Measurements from ENCODE around the gene LETM1. TPM values are rescaled to one million over a fixed set of nuclear protein-coding genes. Genes with fewer than 3 reads are reported as not detected.

The LETM1 gene
- total RNA-seq, 1 experiment from 2014 or later = 106 TPM

DNA sequence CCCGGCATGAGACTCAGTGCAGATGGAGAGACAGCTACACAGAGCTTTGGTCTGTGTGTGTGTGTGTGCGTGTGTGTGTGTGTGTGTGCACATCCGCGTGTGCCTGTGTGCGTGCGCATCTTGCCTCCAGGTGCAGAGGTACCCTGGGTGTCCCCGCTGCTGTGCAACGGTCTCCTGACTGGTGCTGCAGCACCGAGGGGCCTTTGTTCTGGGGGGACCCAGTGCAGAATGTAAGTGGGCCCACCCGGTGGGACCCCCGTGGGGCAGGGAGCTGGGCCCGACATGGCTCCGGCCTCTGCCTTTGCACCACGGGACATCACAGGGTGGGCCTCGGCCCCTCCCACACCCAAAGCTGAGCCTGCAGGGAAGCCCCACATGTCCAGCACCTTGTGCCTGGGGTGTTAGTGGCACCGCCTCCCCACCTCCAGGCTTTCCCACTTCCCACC, 48.6 kb downstream of the LETM1 start:
- no peak for DNase-seq (ENCODE audit: low spot score)

DNA sequence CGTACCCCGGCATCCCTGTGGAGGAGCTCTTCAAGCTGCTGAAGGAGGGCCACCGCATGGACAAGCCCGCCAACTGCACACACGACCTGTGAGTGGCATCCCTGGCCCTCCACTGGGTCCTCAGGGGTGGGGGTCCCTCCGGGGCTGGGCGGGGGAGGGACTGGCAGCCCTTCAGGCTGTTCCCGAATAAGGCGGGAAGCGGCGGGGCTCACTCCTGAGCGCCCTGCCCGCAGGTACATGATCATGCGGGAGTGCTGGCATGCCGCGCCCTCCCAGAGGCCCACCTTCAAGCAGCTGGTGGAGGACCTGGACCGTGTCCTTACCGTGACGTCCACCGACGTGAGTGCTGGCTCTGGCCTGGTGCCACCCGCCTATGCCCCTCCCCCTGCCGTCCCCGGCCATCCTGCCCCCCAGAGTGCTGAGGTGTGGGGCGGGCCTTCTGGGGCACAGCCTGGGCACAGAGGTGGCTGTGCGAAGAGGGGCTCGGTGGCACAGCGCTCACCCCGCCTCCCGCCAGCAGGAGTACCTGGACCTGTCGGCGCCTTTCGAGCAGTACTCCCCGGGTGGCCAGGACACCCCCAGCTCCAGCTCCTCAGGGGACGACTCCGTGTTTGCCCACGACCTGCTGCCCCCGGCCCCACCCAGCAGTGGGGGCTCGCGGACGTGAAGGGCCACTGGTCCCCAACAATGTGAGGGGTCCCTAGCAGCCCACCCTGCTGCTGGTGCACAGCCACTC, 49.2 kb downstream of the LETM1 start:
- DNase-seq (ENCODE audit: low spot score) = no peak

DNA sequence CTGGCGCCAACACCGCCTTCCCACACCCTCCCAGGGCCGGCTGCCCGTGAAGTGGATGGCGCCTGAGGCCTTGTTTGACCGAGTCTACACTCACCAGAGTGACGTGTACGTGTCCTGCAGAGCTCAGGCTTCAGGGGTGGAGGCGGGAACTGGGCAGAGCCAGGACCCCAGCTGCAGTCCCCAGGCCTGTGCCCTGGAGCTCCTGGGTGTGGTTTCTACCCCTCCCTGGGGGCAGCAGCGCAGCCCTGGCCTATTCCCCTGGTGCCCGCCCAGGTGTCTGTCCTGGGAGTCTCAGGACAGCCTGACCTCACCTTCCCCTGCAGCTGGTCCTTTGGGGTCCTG, 49.8 kb downstream of the LETM1 start:
- DNase-seq (ENCODE audit: low spot score) = no peak

DNA sequence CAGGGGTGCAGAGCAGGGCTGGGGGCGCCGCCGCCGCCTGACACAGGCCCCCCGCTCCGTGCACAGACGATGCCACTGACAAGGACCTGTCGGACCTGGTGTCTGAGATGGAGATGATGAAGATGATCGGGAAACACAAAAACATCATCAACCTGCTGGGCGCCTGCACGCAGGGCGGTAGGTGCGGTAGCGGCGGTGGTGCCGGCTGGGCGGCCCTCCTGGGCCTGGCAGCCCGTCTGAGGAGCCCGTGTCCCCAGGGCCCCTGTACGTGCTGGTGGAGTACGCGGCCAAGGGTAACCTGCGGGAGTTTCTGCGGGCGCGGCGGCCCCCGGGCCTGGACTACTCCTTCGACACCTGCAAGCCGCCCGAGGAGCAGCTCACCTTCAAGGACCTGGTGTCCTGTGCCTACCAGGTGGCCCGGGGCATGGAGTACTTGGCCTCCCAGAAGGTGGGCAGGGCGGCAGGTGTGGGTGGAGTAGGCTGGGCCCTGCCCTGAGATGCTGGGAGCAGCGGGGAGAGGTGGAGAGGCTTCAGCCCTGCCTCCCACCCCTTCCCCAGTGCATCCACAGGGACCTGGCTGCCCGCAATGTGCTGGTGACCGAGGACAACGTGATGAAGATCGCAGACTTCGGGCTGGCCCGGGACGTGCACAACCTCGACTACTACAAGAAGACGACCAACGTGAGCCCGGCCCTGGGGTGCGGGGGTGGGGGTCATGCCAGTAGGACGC, 50.3 kb downstream of the LETM1 start:
- no peak for DNase-seq (ENCODE audit: low spot score)

DNA sequence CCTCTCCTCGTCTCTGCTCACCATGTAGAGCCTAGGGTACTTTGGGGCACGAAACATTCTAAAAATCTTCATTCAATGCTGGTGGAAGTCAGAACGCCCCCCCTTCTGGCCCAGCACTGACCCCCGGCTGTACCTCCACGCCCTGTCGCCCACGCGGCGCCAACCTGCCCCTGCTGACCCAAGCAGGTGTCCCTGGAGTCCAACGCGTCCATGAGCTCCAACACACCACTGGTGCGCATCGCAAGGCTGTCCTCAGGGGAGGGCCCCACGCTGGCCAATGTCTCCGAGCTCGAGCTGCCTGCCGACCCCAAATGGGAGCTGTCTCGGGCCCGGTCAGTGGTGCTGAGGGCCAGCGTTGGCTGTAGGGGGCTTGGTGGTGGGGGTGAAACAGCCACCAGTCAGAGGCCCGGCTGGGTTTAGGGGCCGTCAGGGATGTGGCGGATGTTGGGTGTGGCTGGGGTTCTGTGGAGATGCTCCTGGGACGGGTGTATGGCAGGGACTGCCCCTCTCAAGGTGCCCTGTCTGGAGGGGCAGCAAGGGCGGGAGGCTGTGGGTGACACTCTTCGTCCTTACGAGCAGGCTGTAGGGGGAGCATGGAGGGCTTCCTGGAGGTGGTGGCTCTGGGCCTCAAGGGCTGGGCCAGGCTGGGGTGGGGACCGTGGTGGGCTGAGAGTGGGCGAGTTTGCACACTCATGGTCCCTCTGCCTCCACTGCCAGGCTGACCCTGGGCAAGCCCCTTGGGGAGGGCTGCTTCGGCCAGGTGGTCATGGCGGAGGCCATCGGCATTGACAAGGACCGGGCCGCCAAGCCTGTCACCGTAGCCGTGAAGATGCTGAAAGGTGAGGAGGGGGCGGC, 51.1 kb downstream of the LETM1 start:
- no peak for DNase-seq (ENCODE audit: low spot score)

DNA sequence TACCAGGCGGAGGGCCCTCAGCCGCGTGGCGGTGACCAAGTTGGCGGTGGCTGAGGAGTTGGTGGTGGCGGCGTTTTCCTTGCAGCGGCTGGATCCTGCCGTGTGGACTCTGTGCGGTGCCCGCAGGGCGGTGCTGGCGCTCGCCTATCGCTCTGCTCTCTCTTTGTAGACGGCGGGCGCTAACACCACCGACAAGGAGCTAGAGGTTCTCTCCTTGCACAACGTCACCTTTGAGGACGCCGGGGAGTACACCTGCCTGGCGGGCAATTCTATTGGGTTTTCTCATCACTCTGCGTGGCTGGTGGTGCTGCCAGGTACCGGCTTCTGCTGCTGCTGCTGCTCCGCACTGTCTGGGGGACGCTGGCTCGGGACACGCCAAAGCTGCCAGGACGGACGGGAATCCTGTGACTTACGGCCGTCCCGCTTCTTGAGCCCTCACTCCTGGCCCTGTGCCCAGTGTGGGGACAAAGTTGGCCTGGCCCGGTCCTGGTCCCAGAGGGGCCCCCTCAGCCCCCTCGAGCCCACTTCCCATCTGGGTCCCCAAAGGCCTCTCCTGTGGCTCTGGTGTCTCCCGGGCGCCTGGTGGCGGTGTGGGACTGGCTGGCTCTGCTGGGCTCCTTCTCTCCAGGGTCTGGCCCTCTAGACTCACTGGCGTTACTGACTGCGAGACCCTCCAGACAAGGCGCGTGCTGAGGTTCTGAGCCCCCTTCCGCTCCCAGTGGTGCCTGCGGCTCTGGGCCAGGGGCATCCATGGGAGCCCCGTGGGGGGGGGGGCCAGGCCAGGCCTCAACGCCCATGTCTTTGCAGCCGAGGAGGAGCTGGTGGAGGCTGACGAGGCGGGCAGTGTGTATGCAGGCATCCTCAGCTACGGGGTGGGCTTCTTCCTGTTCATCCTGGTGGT, 52.2 kb downstream of the LETM1 start:
- no peak for DNase-seq (ENCODE audit: low spot score)

DNA sequence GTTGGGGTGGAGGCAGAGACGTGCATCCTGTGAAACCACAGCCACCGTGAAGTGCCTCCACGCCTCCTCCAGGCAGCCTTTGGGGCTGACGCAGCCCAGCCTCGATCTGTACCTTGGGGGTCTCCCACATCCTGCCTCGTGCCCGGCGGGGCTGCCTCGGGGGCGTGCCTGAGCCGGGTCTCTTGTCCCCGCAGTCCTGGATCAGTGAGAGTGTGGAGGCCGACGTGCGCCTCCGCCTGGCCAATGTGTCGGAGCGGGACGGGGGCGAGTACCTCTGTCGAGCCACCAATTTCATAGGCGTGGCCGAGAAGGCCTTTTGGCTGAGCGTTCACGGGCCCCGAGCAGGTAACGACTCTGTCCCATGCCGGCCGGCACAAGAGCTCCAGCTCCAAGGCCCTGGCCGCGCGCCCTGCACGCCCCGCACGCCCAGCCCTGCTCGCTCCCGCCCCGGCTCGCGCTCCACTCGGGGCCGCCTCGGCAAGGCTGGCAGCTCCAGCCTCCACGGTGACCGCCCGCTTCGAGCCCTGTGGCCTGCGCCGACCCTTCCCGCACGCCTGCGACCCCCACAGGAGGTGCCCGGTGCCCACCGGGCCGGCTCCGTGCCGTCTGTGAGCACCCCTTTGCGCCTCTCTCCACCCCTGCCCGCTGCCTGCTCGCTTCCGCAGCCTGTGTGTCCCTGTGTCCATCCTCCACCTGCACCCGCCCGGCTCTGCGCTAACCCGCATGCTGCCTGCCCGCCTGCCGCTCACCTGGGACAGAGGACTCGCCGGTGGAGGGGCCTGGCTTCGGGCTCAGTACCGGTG, 53.0 kb downstream of the LETM1 start:
- DNase-seq (ENCODE audit: low spot score) = no peak

DNA sequence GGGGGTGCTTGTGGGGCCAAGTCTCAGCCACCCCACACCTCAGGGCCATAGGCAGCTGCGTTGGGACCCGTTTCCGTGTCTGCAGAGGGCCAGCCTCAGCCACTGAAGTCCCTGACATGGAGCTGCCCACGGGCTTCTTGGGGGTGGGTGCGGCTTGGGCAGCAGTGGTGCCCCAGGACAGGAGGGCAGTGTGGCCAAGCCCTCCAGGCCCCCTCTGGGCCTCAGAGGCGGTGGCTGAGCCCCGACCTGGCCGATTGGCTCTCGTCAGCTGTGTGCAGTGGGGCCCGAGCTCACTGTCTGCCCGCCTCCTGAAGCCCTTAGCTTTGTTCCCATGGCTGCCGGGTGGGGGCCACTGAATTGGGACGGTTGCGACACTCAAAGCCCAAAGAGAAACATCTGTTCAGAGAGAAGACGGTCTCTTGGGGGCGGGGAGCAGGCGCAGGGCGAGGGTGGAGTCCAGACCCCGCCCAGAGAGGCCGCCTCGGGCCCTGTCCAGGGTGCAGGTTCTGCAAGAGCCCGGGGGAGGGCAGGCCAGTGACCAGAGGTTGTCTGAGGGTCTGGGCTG, 53.7 kb downstream of the LETM1 start:
- DNase-seq (ENCODE audit: low spot score) = no peak

DNA sequence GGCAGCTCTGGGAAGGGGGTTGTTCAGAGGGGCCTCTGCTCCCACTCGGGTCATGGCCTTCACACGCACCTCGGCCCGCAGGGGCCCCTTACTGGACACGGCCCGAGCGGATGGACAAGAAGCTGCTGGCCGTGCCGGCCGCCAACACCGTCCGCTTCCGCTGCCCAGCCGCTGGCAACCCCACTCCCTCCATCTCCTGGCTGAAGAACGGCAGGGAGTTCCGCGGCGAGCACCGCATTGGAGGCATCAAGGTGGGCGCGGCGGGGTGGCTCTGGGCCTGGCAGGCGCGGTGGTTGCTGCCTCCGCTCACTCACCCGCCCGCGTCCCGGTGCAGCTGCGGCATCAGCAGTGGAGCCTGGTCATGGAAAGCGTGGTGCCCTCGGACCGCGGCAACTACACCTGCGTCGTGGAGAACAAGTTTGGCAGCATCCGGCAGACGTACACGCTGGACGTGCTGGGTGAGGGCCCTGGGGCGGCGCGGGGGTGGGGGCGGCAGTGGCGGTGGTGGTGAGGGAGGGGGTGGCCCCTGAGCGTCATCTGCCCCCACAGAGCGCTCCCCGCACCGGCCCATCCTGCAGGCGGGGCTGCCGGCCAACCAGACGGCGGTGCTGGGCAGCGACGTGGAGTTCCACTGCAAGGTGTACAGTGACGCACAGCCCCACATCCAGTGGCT, 54.5 kb downstream of the LETM1 start:
- DNase-seq (ENCODE audit: low spot score) = no peak

DNA sequence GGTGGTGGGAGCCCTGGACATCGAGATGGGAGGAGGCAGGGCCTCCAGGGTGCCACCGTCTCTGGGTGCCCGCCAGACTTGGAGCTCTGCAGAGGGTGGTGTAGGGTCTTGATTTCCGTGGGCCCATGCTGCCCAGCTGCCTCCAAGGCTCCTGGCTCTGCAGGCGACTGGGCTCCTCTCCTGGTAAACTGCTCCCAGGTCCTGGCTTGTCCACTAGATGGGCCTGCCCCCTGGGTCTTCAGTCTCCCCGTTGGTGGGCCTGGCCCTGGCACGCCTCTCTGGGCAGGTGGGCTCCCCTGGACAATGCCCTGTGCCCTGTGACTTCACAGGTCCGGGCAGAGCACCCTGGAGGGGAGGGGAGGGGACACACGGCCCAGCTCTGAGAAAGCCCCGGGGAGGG, 55.2 kb downstream of the LETM1 start:
- DNase-seq (ENCODE audit: low spot score) = no peak

DNA sequence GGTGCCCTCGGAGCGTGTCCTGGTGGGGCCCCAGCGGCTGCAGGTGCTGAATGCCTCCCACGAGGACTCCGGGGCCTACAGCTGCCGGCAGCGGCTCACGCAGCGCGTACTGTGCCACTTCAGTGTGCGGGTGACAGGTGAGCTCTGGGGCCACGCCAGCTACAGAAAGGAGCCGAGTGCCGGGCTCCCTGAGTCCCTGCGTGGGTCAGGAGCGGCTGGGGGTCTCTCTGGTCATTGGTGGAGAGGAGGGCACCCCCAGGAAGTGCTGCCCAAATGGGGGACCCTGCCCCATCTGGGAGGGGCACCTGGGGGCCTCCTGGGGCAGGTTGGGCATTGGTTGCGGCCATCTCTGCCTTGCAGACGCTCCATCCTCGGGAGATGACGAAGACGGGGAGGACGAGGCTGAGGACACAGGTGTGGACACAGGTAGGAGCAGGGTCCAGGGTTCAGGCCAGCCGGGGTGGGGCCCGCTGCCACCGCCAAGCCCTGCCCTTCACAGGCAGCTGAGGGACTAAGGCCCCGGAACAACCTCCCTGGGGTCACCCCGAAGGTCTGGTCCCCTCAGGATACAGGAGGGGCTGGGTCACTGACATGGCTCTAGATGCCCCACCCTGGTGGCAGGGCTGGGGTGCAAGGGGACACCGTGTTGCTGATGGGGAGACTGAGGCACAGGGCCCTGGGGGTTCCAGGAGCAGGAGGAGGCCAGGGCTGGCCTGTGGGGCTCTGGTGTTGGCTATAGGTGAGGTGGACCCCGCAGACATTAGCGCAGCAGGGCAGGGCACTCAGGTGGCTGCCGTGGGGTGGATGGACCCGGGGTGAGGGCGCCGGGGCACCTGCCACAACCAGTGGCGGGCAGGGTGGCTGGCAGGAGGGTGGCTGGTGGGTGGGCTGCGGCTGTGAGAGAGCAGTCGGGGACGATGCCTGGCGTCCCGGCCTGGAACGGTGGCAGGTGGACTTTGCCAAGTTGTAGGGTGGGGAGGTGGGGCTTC, 56.3 kb downstream of the LETM1 start:
- DNase-seq (ENCODE audit: low spot score) = no peak

DNA sequence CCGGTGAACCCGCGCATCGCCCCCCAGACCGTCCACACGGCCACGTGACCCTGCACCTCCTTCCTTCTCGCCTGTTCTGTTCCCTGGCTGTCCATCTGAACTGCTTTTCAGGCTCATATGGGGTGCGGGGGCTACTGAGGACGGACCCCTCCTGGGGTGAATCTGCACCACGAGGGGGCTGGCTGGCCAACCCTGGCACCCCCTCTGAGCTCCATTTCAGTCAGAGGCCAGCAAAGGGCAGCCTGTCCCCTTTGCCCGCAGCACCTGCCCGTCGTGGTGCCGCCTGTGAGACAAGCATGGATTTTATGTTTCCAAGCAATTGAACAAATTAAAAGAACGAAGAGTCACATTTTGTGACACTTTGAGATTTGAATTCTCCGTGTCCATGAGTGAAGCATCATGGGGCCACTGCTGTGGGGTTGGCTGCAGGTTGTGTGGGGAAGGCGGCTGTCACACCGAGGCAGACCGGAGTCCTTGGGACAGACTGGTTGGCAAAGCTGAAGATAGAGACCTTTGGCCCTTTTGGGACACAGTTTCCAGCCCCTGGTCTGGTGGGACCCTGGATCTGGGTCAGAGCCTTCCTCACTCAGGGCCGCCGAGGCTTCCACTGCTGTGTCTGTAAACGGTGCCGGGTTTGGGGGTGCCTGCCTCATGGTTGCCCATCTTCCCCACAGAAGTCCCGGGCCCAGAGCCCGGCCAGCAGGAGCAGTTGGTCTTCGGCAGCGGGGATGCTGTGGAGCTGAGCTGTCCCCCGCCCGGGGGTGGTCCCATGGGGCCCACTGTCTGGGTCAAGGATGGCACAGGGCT, 57.2 kb downstream of the LETM1 start:
- DNase-seq (ENCODE audit: low spot score) = no peak

DNA sequence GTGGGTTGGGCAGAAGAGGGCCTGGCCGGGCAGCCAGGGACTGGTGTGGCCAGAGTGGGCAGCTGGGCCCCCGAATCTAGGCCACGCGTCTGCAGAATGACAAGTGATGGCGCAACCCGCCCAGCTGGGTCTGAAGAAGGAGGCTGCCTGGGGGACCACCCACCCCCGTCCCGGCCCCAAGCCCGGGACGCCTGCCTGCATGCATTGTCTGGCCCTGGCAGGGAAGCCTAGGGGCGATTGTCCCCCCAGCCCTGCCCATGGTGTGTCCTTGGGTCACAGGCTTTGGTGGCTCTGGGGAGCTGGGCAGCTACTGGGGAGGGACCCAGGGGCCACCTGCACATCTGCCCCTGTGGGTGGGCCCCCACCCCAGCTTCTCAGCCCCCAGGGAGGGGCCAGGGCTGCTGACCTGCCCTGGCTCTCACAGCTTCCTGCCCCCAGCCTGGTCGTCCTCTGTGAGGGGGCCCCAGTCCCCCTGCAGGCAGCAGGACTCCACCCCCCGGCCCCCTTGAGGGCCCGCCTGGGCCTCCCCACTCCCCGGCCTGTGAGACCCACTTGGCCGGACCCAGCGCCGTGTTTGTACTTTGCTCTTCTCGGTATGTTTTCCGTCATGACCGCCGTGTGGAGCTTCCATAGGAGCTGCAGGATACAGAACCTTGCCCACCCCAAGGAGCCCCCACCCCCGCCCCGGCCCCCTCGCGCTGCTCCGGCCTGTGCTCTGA, 57.9 kb downstream of the LETM1 start:
- DNase-seq (ENCODE audit: low spot score) = no peak

DNA sequence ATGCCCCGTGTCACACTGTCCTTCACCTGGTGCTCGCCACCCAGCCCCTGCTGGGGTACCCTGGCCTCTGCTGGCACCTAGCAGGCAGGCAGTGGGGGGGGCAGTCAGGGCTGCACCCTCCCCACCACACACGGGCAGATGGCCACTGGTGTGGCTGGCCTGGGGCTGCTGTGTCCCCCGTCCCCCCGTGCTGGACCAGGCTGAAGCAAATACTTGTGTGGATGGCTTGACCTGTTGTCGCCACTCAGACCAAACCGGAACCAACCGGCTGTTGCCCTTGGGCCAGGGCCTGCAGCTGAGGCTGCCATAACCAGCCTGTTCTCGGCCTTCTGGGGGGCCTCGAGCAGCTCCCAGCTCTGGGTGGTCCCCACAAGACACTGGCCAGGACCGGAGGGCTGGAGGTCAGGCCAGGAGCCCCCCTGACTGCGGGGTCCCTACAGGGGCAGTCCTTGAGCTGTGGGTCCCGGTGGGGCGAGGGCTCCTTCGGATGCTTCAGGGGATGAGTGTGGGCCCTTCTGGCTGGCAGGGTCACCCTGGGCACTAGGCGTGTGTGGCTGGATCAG, 58.6 kb downstream of the LETM1 start:
- DNase-seq (ENCODE audit: low spot score) = no peak

DNA sequence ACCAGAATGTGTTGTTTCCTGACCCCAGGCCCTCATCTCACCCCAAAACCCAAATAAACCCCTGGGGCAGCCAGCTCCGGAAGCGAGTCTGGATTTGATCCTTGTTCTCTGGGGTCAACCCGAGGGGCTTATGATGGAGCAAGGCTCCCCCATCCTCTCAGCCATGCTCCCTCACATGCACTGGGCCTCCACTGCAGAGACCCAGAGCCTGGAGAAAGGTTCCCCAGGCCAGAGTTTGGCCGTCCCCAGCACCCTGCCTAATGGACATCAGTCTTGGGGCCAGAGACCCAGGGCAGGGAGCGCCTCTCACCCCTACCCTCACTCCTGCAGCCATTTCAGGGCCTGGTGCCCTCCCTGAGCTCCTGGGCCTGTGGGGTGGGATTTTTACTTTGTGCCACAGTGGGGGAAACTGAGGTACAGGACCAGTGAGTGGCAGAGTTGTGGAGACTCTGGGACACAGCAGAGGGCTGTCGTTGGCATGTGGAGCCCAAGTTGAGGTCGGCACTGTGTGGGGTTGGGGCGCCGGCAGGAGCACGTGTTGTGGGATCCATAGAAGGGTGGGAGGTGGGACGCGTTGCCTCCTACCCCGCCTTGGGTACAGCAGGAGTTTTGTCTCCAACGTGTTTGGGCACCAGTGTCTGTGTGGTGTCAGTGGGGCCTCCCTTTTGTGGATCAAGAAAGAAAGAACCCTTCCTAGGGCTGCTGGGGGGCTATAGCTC, 59.3 kb downstream of the LETM1 start:
- no peak for DNase-seq (ENCODE audit: low spot score)
